Neural cell (in vitro differentiated cells): ENCODE data around the gene CHD6. TPM values are rescaled to one million over a fixed set of nuclear protein-coding genes. Genes with fewer than 3 reads are reported as not detected.

Experiments used
- H2AFZ ChIP-seq: fragments of 200-600, 300-800 bp; sonication (generic), shearing (Covaris generic); 2 replicates; pipeline ENCODE4 v1.6.0; 2014; ENCODE audit warnings: low read depth, mild to moderate bottlenecking, antibody characterized with exemption, low read length, moderate library complexity
- H3F3A ChIP-seq: fragments of 200-600 bp; shearing (Covaris generic); 2 replicates; pipeline ENCODE4 v1.6.1; 2016; ENCODE audit warnings: mild to moderate bottlenecking, moderate library complexity, mixed read lengths, antibody characterized with exemption, low read length; ENCODE audit not compliant: insufficient read depth, poor library complexity, severe bottlenecking
- H3K27ac ChIP-seq: fragments of 200-600, 300-800 bp; sonication (generic), shearing (Covaris generic); 2 replicates; pipeline ENCODE4 v1.5.1; 2014; ENCODE audit warnings: mild to moderate bottlenecking, low read length, moderate library complexity
- H3K27me3 ChIP-seq: fragments of 300-800, 200-600 bp; sonication (generic), shearing (Covaris generic); 2 replicates; pipeline ENCODE4 v1.6.0; 2014; ENCODE audit warnings: mild to moderate bottlenecking, low read depth, low read length, moderate library complexity; ENCODE audit not compliant: insufficient read depth
- H3K36me3 ChIP-seq: fragments of 300-800, 200-600 bp; sonication (generic), shearing (Covaris generic); 2 replicates; pipeline ENCODE4 v1.5.1; 2014; ENCODE audit warnings: mild to moderate bottlenecking, antibody characterized with exemption, low read length, moderate library complexity; ENCODE audit not compliant: insufficient read depth
- H3K4me2 ChIP-seq: fragments of 300-800, 200-600 bp; sonication (generic), shearing (Covaris generic); 2 replicates; pipeline ENCODE4 v1.6.0; 2014; ENCODE audit warnings: mild to moderate bottlenecking, low read length
- H3K4me3 ChIP-seq: fragments of 300-800, 200-600 bp; sonication (generic), shearing (Covaris generic); 2 replicates; pipeline ENCODE4 v1.5.1; 2014; ENCODE audit warnings: mild to moderate bottlenecking, low read length, moderate library complexity
- H3K79me2 ChIP-seq: fragments of 200-600 bp; shearing (Covaris generic); replicated peaks from 2 replicates; pipeline ENCODE4 v1.6.0; 2014; ENCODE audit warnings: mild to moderate bottlenecking, low read length, moderate library complexity; ENCODE audit not compliant: insufficient read depth
- H3K9ac ChIP-seq: fragments of 300-800, 200-600 bp; sonication (generic), shearing (Covaris generic); 2 replicates; pipeline ENCODE4 v1.6.1; 2016; ENCODE audit warnings: mild to moderate bottlenecking, low read length, mixed read lengths
- H3K9me2 ChIP-seq: fragments of 200-600 bp; shearing (Covaris generic); 2 replicates; pipeline ENCODE4 v1.6.1; 2016; ENCODE audit warnings: mild to moderate bottlenecking, low read length, mixed read lengths; ENCODE audit not compliant: insufficient read depth
- H3K9me3 ChIP-seq: fragments of 200-600, 300-800 bp; sonication (generic), shearing (Covaris generic); 2 replicates; pipeline ENCODE4 v1.6.1; 2016; ENCODE audit warnings: mild to moderate bottlenecking, mixed run types, low read length, moderate library complexity, mixed read lengths
- H4K20me1 ChIP-seq: fragments of 200-600 bp; shearing (Covaris generic); 2 replicates; pipeline ENCODE4 v1.6.1; 2016; ENCODE audit warnings: mild to moderate bottlenecking, mixed run types; ENCODE audit not compliant: insufficient read depth
- CTCF ChIP-seq: fragments of 450-650 bp; IDR thresholded peaks from 2 replicates; pipeline ENCODE4 v1.5.1; 2014; ENCODE audit warnings: antibody characterized with exemption, mild to moderate bottlenecking, moderate library complexity; ENCODE audit not compliant: poor library complexity, severe bottlenecking
- EP300 ChIP-seq: fragments of 450-650 bp; conservative IDR thresholded peaks from 2 replicates; pipeline ENCODE4 v1.6.1; 2014; ENCODE audit warnings: antibody characterized with exemption, mild to moderate bottlenecking, moderate library complexity; ENCODE audit not compliant: poor library complexity, severe bottlenecking
- EZH2 ChIP-seq: fragments of 200-600, 300-800 bp; shearing (Covaris generic), sonication (generic); IDR thresholded peaks from 2 replicates; pipeline ENCODE4 v1.6.1; 2014; ENCODE audit warnings: antibody characterized with exemption, low read length, borderline replicate concordance, mild to moderate bottlenecking; ENCODE audit not compliant: insufficient read depth, poor library complexity, severe bottlenecking
- MXI1 ChIP-seq: fragments of 450-650 bp; conservative IDR thresholded peaks from 2 replicates; pipeline ENCODE4 v1.6.1; 2014; ENCODE audit warnings: antibody characterized with exemption, mild to moderate bottlenecking; ENCODE audit not compliant: poor library complexity, severe bottlenecking
- POLR2AphosphoS5 ChIP-seq: IDR thresholded peaks from 2 replicates; pipeline ENCODE4 v1.6.1; 2012
- RAD21 ChIP-seq: fragments of 450-650 bp; conservative IDR thresholded peaks from 2 replicates; pipeline ENCODE4 v1.6.1; 2014; ENCODE audit warnings: antibody characterized with exemption, mild to moderate bottlenecking, moderate library complexity
- SMC3 ChIP-seq: fragments of 450-650 bp; conservative IDR thresholded peaks from 2 replicates; pipeline ENCODE4 v1.6.1; 2014; ENCODE audit warnings: antibody characterized with exemption, mild to moderate bottlenecking, moderate library complexity; ENCODE audit not compliant: poor library complexity
- TAF1 ChIP-seq: IDR thresholded peaks from 2 replicates; pipeline ENCODE4 v1.6.1; 2012; ENCODE audit warnings: low read depth
- polyA plus RNA-seq: library from polyadenylated mRNA; depleted of rRNA; stranded (reverse); fragments of >200 nt; gene quantifications from 2 replicates; pipeline ENCODE4 v1.2.3, GENCODE V29; 2014
- TF ChIP-seq, protein P1 (sequence below): IDR thresholded peaks from 2 replicates; pipeline ENCODE4 v1.6.1; 2012; ENCODE audit warnings: borderline replicate concordance

The CHD6 gene
- polyA plus RNA-seq, 1 donor from 2014 or later: 22.9 TPM

- H3K79me2 ChIP-seq: no peaks in the 10 kb centered on the region
- no peaks in the 10 kb centered on the region for H4K20me1 ChIP-seq
- peaks cover 5% of the 10 kb centered on the region for H3K36me3 ChIP-seq
- no peak overlapping the region for H3K9ac ChIP-seq
- no peaks in the 10 kb centered on the region for H3K9me2 ChIP-seq
- no peaks in the 10 kb centered on the region for H3K27me3 ChIP-seq
- no peaks in the 10 kb centered on the region for H3K9me3 ChIP-seq
- no peak for TF ChIP-seq TAF1
- TF ChIP-seq POLR2AphosphoS5: no peak
- TF ChIP-seq EZH2: no peak
- TF ChIP-seq, protein P1, sequence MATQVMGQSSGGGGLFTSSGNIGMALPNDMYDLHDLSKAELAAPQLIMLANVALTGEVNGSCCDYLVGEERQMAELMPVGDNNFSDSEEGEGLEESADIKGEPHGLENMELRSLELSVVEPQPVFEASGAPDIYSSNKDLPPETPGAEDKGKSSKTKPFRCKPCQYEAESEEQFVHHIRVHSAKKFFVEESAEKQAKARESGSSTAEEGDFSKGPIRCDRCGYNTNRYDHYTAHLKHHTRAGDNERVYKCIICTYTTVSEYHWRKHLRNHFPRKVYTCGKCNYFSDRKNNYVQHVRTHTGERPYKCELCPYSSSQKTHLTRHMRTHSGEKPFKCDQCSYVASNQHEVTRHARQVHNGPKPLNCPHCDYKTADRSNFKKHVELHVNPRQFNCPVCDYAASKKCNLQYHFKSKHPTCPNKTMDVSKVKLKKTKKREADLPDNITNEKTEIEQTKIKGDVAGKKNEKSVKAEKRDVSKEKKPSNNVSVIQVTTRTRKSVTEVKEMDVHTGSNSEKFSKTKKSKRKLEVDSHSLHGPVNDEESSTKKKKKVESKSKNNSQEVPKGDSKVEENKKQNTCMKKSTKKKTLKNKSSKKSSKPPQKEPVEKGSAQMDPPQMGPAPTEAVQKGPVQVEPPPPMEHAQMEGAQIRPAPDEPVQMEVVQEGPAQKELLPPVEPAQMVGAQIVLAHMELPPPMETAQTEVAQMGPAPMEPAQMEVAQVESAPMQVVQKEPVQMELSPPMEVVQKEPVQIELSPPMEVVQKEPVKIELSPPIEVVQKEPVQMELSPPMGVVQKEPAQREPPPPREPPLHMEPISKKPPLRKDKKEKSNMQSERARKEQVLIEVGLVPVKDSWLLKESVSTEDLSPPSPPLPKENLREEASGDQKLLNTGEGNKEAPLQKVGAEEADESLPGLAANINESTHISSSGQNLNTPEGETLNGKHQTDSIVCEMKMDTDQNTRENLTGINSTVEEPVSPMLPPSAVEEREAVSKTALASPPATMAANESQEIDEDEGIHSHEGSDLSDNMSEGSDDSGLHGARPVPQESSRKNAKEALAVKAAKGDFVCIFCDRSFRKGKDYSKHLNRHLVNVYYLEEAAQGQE: no peak
- TF ChIP-seq CTCF: no peak
- no peak for TF ChIP-seq RAD21
- no peak for TF ChIP-seq MXI1
- no peak for TF ChIP-seq SMC3
- H3K4me3 ChIP-seq: no peak overlapping the region
- no peak overlapping the region for H2AFZ ChIP-seq
- H3K4me2 ChIP-seq: no peak overlapping the region
- no peaks in the 10 kb centered on the region for H3F3A ChIP-seq
- no peak overlapping the region for H3K27ac ChIP-seq
Observed at GRCh38 chr20:41405436-41405835, 212.7 kb downstream of the CHD6 start.

- Histone ChIP-seq H2AFZ (no peak overlapping the region), H3K4me3 (no peak overlapping the region), H3F3A (no peaks in the 10 kb centered on the region), H3K79me2 (no peaks in the 10 kb centered on the region), H3K4me2 (no peak overlapping the region), H3K9me3 (no peaks in the 10 kb centered on the region), H3K36me3 (peaks cover 5% of the 10 kb centered on the region), H3K9me2 (no peaks in the 10 kb centered on the region), H3K27ac (no peak overlapping the region), H3K27me3 (no peaks in the 10 kb centered on the region), H3K9ac (no peak overlapping the region), H4K20me1 (no peaks in the 10 kb centered on the region)
- TF ChIP-seq SMC3: no peak
- TF ChIP-seq RAD21: no peak
- no peak for TF ChIP-seq EP300
- no peak for TF ChIP-seq POLR2AphosphoS5
- no peak for TF ChIP-seq MXI1
Observed at GRCh38 chr20:41403604-41404003, 214.6 kb downstream of the CHD6 start.

GRCh38 chr20:41398408-41398807 is 219.8 kb downstream of the CHD6 start:
- no peak overlapping the region for H3K4me2 ChIP-seq
- H3K9me2 ChIP-seq: no peaks in the 10 kb centered on the region
- H3K4me3 ChIP-seq: no peak overlapping the region
- H3F3A ChIP-seq: no peaks in the 10 kb centered on the region
- no peaks in the 10 kb centered on the region for H4K20me1 ChIP-seq
- no peak overlapping the region for H3K9ac ChIP-seq
- H3K9me3 ChIP-seq: no peaks in the 10 kb centered on the region
- no peak overlapping the region for H2AFZ ChIP-seq
- TF ChIP-seq MXI1 (no peak), CTCF (no peak), SMC3 (no peak), EZH2 (no peak), POLR2AphosphoS5 (no peak)
- H3K27me3 ChIP-seq: no peaks in the 10 kb centered on the region
- H3K36me3 ChIP-seq: no peaks in the 10 kb centered on the region
- no peaks in the 10 kb centered on the region for H3K79me2 ChIP-seq
- no peak overlapping the region for H3K27ac ChIP-seq
